Activated naive CD8-positive, alpha-beta T cell treated with anti-CD3 and anti-CD28 coated beads, Interleukin-2, amount 50 U/mL, for 16 hours (primary cell): ENCODE results near the gene MDM2.

Experiments
- DNase-seq: peaks from one replicate; pipeline ENCODE4 v3.0.0-alpha.2; 2020; ENCODE audit warnings: low read depth, low spot score

Gene MDM2

DNA sequence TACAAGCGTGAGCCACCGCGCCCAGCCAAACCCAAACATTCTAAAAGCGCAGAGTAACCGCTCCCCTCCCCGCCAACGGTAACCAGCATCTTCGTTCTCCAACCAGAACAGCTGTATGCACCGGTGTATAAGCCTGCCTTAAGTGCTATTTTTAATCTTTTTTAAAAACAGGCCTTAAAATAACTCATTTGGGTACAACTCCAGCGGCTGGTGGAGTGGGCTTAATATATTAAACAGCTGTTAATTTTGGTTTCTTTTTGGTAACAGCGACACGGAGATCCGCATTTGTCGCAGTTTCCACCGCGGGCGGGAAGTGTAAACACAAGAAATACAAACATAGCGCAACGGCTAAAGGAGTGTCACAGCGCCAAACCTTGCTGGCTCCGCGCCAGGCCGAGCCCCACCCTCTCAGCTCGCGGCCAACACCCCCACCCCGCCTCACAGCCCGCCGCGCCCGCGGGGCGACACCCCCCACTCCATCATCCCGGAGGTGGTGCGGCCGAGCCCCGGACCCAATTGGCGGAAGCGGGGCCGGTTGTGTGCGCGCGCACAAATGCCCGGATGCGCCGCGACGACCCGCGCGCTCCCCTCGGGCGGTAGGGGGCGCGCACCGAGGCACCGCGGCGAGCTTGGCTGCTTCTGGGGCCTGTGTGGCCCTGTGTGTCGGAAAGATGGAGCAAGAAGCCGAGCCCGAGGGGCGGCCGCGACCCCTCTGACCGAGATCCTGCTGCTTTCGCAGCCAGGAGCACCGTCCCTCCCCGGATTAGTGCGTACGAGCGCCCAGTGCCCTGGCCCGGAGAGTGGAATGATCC, at the start of gene MDM2:
MDM2 (plus strand) TSS at position 602 of the 812 bp plus-strand sequence. CDS start 301 bp downstream, outside the sequence.
- peak; percentile 80 for DNase-seq

GRCh38 chr12:68759852-68760251, 48.1 kb upstream of the MDM2 start:
- no peak for DNase-seq

- no peak for DNase-seq
These were observed 47.1 kb upstream of the MDM2 start for GRCh38 chr12:68760806-68761441.

GRCh38 chr12:68761442-68761812, 46.5 kb upstream of the MDM2 start:
- no peak for DNase-seq

DNA sequence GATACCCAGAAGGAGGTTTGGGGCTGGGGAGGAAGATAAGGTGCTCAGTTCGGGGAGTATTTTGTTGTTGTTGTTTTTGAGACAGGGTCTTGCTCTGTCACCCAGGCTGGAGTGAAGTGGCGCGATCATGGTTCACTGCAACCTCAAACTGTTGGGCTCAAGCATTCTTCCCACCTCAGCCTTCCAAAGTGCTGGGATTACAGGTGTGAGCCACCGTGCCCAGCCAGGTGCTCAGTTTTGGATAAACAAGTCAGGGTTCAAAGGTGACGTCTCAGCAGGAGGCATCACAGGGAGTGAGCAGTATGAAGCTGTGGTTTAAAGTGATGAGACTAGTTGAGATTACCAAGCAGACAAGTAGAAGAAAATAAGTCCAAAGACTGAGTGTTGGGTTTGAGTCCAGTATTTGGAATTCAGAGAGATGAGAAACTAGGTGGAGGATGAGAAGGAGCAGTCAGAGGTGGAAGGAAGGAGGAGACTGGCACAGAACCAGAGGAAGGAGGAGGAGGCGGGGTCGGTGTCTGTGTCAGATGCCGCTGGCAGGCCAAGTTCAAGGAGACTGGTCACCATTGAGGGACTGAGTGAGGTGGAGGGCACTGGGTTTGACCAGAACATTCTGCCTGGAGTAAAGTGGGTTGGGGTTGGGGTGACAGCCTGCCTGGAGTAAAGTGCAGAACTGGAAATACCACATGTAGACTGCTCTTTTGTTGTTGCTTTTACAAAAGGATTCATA, 45.9 kb upstream of the MDM2 start:
- no peak for DNase-seq

GRCh38 chr12:68762691-68763090, 45.3 kb upstream of the MDM2 start:
- DNase-seq = no peak

- no peak for DNase-seq
These were observed 42.3 kb upstream of the MDM2 start for GRCh38 chr12:68765696-68766095.

DNA sequence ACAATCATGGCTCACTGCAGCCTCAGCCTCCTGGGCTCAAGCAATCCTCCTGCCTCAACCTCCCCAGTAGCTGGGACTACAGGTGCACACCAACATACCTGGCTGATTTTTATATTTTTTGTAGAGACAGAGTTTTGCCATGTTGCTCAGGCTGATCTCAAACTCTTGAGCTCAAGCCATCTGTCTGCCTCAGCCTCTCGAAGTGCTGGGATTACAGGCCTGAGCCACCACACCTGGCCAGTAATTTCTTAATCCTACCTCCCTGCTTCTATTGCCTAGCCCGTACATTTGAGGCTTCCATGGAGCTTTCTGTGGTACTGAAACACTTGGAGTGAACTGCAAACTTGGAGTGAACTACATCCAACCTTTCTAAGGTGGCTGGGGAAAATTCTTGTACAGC, 41.3 kb upstream of the MDM2 start:
- no peak for DNase-seq

DNA sequence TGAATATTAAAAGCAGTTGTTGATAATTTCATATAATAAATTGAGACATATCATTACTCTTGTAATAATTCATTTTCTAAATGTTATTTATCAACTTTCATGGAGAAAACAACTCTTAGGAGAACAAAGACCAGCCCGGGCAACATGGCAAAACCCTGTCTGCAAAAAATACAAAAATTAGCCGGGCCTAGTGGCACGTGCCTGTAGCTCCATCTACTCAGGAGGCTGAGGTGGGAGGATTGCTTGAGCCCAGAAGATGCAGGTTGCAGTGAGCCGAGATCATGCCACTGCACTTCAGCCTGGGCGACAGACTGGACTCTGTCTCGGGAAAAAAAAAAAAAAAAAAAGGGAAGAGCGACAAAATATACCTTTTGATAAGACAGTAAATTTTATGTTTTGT, 40.8 kb upstream of the MDM2 start:
- DNase-seq = no peak

DNA sequence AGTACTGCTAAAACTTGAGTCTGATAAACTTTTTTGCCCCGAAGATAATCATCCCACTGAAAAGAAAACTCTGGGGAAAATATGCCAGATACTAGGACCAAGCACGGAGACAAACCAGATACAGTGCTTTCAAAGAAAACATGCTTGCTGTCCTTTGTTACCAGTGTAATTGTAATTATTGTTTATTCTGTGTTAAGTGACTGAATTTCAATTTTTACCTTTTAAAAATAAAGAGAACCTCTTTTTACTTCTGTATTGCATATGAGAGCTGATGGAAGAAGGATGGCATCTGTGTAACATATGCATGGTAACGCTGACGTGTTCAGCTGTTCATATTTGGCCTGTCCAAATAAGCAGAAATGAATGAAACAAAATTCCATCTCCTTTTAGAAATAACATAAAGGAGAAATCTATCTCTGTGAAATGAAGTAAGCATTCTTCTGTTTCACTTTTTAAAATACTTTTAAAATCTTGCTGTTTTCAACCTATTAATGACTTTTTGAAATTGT, 39.5 kb upstream of the MDM2 start:
- DNase-seq = no peak

DNA sequence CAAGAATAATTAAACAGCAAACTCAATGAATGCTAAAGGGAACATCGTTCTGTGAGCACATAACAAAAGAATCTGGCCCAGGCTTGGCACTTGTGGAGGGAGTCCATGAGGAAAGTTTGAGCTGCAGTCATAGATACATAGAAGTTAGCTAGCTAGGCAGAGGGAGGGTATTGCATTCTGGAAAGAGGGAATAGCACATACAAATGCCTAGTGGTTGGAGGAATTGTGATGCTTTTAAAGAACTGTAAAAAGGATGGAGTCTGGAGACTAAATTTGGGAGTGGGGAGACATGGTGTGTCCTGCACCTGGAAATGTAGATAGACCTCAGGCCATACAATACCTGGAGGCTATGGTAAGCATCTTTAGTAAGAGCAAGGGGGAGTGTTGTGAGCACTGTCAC, 38.0 kb upstream of the MDM2 start:
- no peak for DNase-seq

DNA sequence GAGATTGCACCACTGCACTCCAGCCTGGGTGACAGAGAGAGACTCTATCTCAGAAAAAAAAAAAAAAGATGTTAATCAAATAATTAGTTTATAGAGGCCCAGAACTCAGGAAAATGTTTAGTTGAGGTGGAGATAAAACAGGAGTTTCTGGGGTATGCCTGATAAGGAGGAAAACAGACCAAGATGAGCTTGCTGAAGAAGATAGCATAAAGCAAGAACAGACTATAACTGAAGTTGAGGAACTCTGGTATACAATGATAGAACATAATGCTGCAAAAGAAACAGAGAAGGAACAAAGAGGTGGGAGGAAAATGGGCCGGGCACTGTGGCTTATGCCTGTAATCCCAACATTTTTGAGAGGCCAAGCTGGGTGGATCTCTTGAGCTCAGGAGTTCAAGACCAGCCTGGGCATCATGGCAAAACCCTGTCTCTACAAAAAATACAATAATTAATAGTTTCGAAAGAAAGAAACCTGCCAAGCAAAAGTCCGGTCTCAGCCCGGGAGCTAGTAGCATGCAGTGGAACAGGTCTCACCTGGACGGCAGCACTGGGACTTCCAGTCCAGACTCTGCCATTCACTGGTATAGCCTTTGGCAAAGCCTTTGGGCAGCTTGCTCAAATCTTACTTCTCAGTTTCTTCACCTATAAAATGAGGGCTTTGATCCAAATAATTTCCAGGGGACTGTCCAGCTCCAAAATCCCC, 36.6 kb upstream of the MDM2 start:
- DNase-seq = no peak

- no peak for DNase-seq
These were observed 35.3 kb upstream of the MDM2 start for GRCh38 chr12:68772714-68773113.

DNA sequence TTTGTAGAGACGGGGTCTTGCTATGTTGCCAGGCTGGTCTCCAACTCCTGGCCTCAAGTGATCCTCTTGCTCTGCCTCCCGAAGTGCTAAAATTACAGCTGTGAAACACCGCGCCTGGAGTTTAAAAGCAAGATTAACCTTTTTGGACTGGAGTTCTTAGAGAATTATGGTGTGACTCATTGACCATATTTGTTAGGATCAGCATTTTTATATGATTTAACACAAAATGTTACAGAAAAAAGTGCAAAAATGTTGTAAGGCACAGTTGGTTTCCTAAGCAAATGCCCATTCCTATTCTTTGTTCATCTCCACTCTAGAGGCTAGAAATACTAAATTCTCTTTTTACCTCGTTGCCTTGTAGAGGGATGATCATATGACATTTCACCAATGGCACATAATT, 34.4 kb upstream of the MDM2 start:
- no peak for DNase-seq

DNA sequence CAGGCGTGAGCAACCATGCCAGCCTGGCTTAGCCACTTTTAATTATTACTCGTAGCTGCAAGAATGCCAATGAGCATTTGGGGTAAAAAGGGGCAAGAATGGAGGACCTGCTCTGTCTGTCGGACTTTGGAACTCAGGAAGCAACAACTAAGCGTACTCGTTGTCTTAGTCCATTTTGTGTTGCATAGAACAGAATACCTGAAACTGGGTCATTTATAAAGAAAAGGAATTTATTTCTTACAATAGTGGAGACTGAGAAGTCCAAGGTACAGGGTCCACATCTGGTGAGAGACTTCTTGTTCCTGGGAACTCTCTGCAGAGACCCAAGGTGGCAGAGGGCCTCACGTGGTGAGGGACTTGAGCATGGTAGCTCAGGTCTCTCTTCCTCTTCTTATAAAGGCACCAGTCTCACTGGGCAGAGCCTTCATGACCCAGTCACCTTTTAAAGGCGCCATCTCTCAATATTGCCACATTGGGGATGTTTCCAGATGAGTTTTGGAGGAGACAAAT, 32.8 kb upstream of the MDM2 start:
- no peak for DNase-seq

GRCh38 chr12:68776976-68777610, 30.9 kb upstream of the MDM2 start:
- DNase-seq = no peak

GRCh38 chr12:68779280-68779679, 28.7 kb upstream of the MDM2 start:
- no peak for DNase-seq

GRCh38 chr12:68780731-68781130, 27.2 kb upstream of the MDM2 start:
- no peak for DNase-seq

DNA sequence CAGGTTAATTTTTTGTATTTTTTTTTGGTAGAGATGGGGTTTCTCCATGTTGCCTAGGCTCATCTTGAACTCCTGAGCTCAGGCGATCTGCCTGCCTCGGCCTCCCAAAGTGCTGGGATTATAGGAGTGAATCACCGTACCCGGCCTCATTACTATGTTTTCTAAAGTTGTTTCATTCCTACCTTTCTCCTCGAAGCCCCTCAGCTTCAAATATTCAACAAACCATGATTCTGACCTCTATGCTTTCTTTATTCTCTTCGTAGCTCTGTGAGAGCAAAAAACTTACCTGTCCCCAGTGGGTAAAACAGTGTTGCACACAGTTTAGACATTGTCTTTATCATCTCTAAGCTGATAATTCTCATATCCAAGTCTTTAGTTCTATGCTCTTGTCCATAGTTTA, 26.2 kb upstream of the MDM2 start:
- no peak for DNase-seq

GRCh38 chr12:68784015-68784414, 24.0 kb upstream of the MDM2 start:
- DNase-seq = no peak

- no peak for DNase-seq
These were observed 22.6 kb upstream of the MDM2 start for GRCh38 chr12:68785358-68785757.
